EH (cell line): Measurements from ENCODE around the gene NPAS3.

Source experiments
- DNase-seq: peaks from one replicate; pipeline ENCODE4 v3.0.0-alpha.2; 2015; ENCODE audit warnings: low read depth

NPAS3 gene

GRCh38 chr14:32940711-32941667, 2.3 kb downstream of the NPAS3 start:
- no peak for DNase-seq

GRCh38 chr14:32941668-32942065, 3.0 kb downstream of the NPAS3 start:
- no peak for DNase-seq

GRCh38 chr14:32947081-32947480, 8.4 kb downstream of the NPAS3 start:
- no peak for DNase-seq

GRCh38 chr14:32947792-32948191, 9.1 kb downstream of the NPAS3 start:
- no peak for DNase-seq

- DNase-seq = no peak
Measured at GRCh38 chr14:32950584-32950983, 11.9 kb downstream of the NPAS3 start.

GRCh38 chr14:32967421-32967820, 28.7 kb downstream of the NPAS3 start:
- DNase-seq = no peak

GRCh38 chr14:32968972-32969544, 30.4 kb downstream of the NPAS3 start:
- DNase-seq = no peak

GRCh38 chr14:32977913-32978312, 39.2 kb downstream of the NPAS3 start:
- no peak for DNase-seq

- no peak for DNase-seq
Measured at GRCh38 chr14:32978691-32979255, 40.1 kb downstream of the NPAS3 start.

- no peak for DNase-seq
Measured at GRCh38 chr14:32980178-32980901, 41.7 kb downstream of the NPAS3 start.

GRCh38 chr14:32980902-32981501, 42.3 kb downstream of the NPAS3 start:
- DNase-seq = no peak

- no peak for DNase-seq
Measured at GRCh38 chr14:32984241-32984930, 45.7 kb downstream of the NPAS3 start.

- DNase-seq = no peak
Measured at GRCh38 chr14:32985866-32986265, 47.2 kb downstream of the NPAS3 start.

GRCh38 chr14:32986791-32987540, 48.3 kb downstream of the NPAS3 start:
- DNase-seq = peak; percentile 30

GRCh38 chr14:32991691-32992090, 53.0 kb downstream of the NPAS3 start:
- DNase-seq = peak; percentile 18

GRCh38 chr14:32993921-32994320, 55.2 kb downstream of the NPAS3 start:
- DNase-seq = no peak

GRCh38 chr14:32996343-32996742, 57.7 kb downstream of the NPAS3 start:
- no peak for DNase-seq

- peak; percentile 42 for DNase-seq
Measured at GRCh38 chr14:32998433-32998832, 59.8 kb downstream of the NPAS3 start.

- no peak for DNase-seq
Measured at GRCh38 chr14:33009673-33010072, 71.0 kb downstream of the NPAS3 start.

GRCh38 chr14:33010495-33010894, 71.8 kb downstream of the NPAS3 start:
- no peak for DNase-seq

- DNase-seq = no peak
Measured at GRCh38 chr14:33014710-33015109, 76.0 kb downstream of the NPAS3 start.
